Ishikawa (cell line): Measurements from ENCODE around the gene FAM216B.

Source experiments
- CEBPB ChIP-seq: IDR thresholded peaks from 2 replicates; pipeline ENCODE4 v1.6.1; 2012
- CREB1 ChIP-seq: IDR thresholded peaks from 2 replicates; pipeline ENCODE4 v1.6.1; 2012; ENCODE audit warnings: low read depth
- EGR1 ChIP-seq: IDR thresholded peaks from 2 replicates; pipeline ENCODE4 v1.6.1; 2012
- EP300 ChIP-seq: IDR thresholded peaks from 2 replicates; pipeline ENCODE4 v1.6.1; 2012; ENCODE audit warnings: borderline replicate concordance
- FOXM1 ChIP-seq: IDR thresholded peaks from 2 replicates; pipeline ENCODE4 v1.6.1; 2012; ENCODE audit warnings: low read depth, borderline replicate concordance
- MAX ChIP-seq: IDR thresholded peaks from 2 replicates; pipeline ENCODE4 v1.6.1; 2012
- NFIC ChIP-seq: IDR thresholded peaks from 2 replicates; pipeline ENCODE4 v1.6.1; 2012
- RAD21 ChIP-seq: IDR thresholded peaks from 2 replicates; pipeline ENCODE4 v1.6.1; 2012; ENCODE audit warnings: low read depth
- TAF1 ChIP-seq: IDR thresholded peaks from 2 replicates; pipeline ENCODE4 v1.6.1; 2012; ENCODE audit warnings: low read depth, mild to moderate bottlenecking
- TCF12 ChIP-seq: IDR thresholded peaks from 2 replicates; pipeline ENCODE4 v1.6.1; 2012; ENCODE audit warnings: low read depth
- TEAD4 ChIP-seq: IDR thresholded peaks from 2 replicates; pipeline ENCODE4 v1.6.1; 2012
- USF1 ChIP-seq: IDR thresholded peaks from 2 replicates; pipeline ENCODE4 v1.6.1; 2012
- YY1 ChIP-seq: IDR thresholded peaks from 2 replicates; pipeline ENCODE4 v1.6.1; 2012; ENCODE audit warnings: low read depth
- ZBTB7A ChIP-seq: IDR thresholded peaks from 2 replicates; pipeline ENCODE4 v1.6.1; 2012; ENCODE audit warnings: low read depth
- TF ChIP-seq, protein P1 (sequence below): IDR thresholded peaks from 2 replicates; pipeline ENCODE4 v1.6.1; 2012; ENCODE audit warnings: low read depth, mild to moderate bottlenecking

The FAM216B gene

DNA sequence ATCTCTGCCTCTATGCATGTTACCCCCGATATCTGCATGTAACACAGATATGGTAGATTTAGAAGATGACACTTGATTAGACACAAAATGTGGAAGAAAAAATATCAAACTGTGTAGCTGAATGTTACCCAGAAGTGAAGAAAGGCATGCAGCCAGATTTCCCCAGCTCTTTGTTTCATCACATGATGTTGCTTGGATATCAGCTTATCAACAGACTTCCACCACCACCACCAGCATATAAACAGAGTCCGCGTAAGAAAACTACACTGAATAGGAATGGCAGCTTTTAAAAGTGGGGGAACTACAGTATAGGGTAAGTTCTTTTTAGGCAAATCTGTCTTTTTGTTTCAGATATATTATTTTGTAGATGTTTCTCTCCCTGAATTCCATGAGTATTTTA is at the start of gene FAM216B:
TSS of gene FAM216B (plus strand) at position 233 of the 400 bp plus-strand sequence. CDS start 2,484 bp downstream, outside the sequence.
- no peak for TF ChIP-seq TEAD4
- no peak for TF ChIP-seq TAF1
- no peak for TF ChIP-seq YY1
- no peak for TF ChIP-seq NFIC
- no peak for TF ChIP-seq CEBPB
- no peak for TF ChIP-seq MAX
- TF ChIP-seq EP300 = no peak
- no peak for TF ChIP-seq ZBTB7A
- no peak for TF ChIP-seq EGR1
- TF ChIP-seq CREB1 = no peak
- TF ChIP-seq RAD21 = no peak
- TF ChIP-seq FOXM1 = no peak
- no peak for TF ChIP-seq USF1
- no peak for TF ChIP-seq TCF12
- TF ChIP-seq, protein P1, sequence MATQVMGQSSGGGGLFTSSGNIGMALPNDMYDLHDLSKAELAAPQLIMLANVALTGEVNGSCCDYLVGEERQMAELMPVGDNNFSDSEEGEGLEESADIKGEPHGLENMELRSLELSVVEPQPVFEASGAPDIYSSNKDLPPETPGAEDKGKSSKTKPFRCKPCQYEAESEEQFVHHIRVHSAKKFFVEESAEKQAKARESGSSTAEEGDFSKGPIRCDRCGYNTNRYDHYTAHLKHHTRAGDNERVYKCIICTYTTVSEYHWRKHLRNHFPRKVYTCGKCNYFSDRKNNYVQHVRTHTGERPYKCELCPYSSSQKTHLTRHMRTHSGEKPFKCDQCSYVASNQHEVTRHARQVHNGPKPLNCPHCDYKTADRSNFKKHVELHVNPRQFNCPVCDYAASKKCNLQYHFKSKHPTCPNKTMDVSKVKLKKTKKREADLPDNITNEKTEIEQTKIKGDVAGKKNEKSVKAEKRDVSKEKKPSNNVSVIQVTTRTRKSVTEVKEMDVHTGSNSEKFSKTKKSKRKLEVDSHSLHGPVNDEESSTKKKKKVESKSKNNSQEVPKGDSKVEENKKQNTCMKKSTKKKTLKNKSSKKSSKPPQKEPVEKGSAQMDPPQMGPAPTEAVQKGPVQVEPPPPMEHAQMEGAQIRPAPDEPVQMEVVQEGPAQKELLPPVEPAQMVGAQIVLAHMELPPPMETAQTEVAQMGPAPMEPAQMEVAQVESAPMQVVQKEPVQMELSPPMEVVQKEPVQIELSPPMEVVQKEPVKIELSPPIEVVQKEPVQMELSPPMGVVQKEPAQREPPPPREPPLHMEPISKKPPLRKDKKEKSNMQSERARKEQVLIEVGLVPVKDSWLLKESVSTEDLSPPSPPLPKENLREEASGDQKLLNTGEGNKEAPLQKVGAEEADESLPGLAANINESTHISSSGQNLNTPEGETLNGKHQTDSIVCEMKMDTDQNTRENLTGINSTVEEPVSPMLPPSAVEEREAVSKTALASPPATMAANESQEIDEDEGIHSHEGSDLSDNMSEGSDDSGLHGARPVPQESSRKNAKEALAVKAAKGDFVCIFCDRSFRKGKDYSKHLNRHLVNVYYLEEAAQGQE = no peak

- no peak for TF ChIP-seq CREB1
- TF ChIP-seq, protein P1 = no peak
- no peak for TF ChIP-seq CEBPB
- TF ChIP-seq TCF12 = no peak
- no peak for TF ChIP-seq EP300
- TF ChIP-seq NFIC = no peak
- TF ChIP-seq FOXM1 = no peak
- no peak for TF ChIP-seq MAX
Observed at GRCh38 chr13:42732073-42732472, 49.3 kb upstream of the FAM216B start.

DNA sequence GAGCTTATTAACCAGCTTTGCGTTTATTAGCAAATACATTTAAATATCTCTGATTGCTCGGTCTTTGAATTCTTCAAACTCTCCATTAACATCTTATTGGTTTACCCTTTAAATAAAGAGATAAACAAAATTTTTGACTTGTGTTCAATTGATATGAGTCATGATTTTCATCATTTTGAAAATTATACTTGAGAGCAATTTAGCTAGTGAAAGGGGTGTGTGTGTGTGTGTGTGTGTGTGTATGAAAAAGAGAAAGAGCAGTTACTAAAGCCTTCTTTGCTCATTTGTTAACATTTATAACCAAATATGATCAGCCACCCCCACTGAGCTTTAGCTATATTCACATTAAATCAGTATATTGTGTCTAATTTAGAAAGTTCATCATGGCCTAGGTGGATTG is 48.3 kb upstream of the FAM216B start:
- TF ChIP-seq ZBTB7A = no peak
- TF ChIP-seq TAF1 = no peak
- no peak for TF ChIP-seq RAD21
- TF ChIP-seq TCF12 = no peak
- no peak for TF ChIP-seq MAX
- no peak for TF ChIP-seq EGR1
- no peak for TF ChIP-seq NFIC
- TF ChIP-seq TEAD4 = no peak
- TF ChIP-seq CREB1 = no peak
- TF ChIP-seq YY1 = no peak
- TF ChIP-seq, protein P1 = no peak
- no peak for TF ChIP-seq USF1

- TF ChIP-seq ZBTB7A (no peak), CREB1 (no peak), TEAD4 (no peak), NFIC (no peak)
Observed at GRCh38 chr13:42735010-42735409, 46.4 kb upstream of the FAM216B start.

DNA sequence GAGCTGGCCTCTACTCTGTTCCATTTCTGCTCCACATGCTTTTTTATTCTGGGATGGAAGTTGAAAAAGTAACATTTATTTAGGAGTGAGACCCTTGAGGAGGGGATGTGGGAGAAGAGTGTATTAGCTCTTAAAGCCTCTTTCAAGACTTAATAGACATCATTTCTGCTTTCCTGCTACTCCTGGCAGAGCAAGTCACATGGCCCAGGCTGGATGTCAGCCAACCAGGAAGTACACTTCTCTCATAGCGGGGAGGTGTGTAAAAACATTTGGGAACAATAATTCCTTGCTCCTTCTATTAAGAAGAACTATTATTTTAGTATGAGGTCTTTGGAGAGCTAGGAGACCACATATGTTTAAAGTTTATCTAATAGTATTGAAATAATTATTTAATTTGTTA is 40.6 kb upstream of the FAM216B start:
- TF ChIP-seq USF1 = peak; percentile 81
- TF ChIP-seq FOXM1 = no peak
